H9 (cell line): ENCODE data around the gene PNMA5. TPM values are rescaled to one million over a fixed set of nuclear protein-coding genes. Genes with fewer than 3 reads are reported as not detected.

Experiments
- DNase-seq: peaks from one replicate; pipeline ENCODE4 v3.0.0-alpha.2; 2017
- H2AFZ ChIP-seq: one replicate; pipeline ENCODE4 v1.6.1; 2013; ENCODE audit warnings: mild to moderate bottlenecking, low read length, control low read depth, moderate library complexity
- H2AK5ac ChIP-seq: 2 replicates; pipeline ENCODE4 v1.6.1; 2013; ENCODE audit warnings: low read length, control low read depth, mixed read lengths; ENCODE audit not compliant: insufficient read length
- H2BK120ac ChIP-seq: one replicate; pipeline ENCODE4 v1.6.1; 2013; ENCODE audit warnings: low read depth, mild to moderate bottlenecking, low read length, control low read depth, inconsistent platforms; ENCODE audit not compliant: poor library complexity, severe bottlenecking
- H2BK12ac ChIP-seq: 2 replicates; pipeline ENCODE4 v1.6.1; 2013; ENCODE audit warnings: low read length, control low read depth, mixed read lengths, low read depth; ENCODE audit not compliant: insufficient read length
- H2BK15ac ChIP-seq: 2 replicates; pipeline ENCODE4 v1.6.1; 2013; ENCODE audit warnings: low read depth, low read length, control low read depth
- H2BK20ac ChIP-seq: one replicate; pipeline ENCODE4 v1.6.1; 2013; ENCODE audit warnings: low read depth, mild to moderate bottlenecking, low read length, control low read depth, inconsistent platforms; ENCODE audit not compliant: poor library complexity, severe bottlenecking
- H2BK5ac ChIP-seq: 2 replicates; pipeline ENCODE4 v1.6.1; 2013; ENCODE audit warnings: low read length, control low read depth, mixed read lengths; ENCODE audit not compliant: insufficient read length
- H3K14ac ChIP-seq: 2 replicates; pipeline ENCODE4 v1.6.1; 2013; ENCODE audit warnings: low read length, control low read depth; ENCODE audit not compliant: insufficient read depth
- H3K18ac ChIP-seq: 2 replicates; pipeline ENCODE4 v1.6.1; 2013; ENCODE audit warnings: low read depth, mild to moderate bottlenecking, mixed read lengths, low read length, control low read depth; ENCODE audit not compliant: insufficient read length
- H3K23ac ChIP-seq: 2 replicates; pipeline ENCODE4 v1.6.1; 2013; ENCODE audit warnings: low read length, control low read depth, mixed read lengths, low read depth; ENCODE audit not compliant: insufficient read length
- H3K23me2 ChIP-seq: 2 replicates; pipeline ENCODE4 v1.6.1; 2013; ENCODE audit warnings: low read depth, mild to moderate bottlenecking, mixed read lengths, low read length, control low read depth; ENCODE audit not compliant: insufficient read length, poor library complexity, severe bottlenecking
- H3K27ac ChIP-seq: 2 replicates; pipeline ENCODE4 v1.5.1; 2013; ENCODE audit warnings: low read length, control low read depth, mixed read lengths, low read depth; ENCODE audit not compliant: insufficient read length
- H3K27me3 ChIP-seq: 2 replicates; pipeline ENCODE4 v1.6.1; 2013; ENCODE audit warnings: low read length, control low read depth, inconsistent platforms; ENCODE audit not compliant: insufficient read depth
- H3K4ac ChIP-seq: 2 replicates; pipeline ENCODE4 v1.6.1; 2013; ENCODE audit warnings: low read depth, mild to moderate bottlenecking, control low read depth, inconsistent platforms, low read length, moderate library complexity
- H3K4me1 ChIP-seq: 2 replicates; pipeline ENCODE4 v1.6.1; 2013; ENCODE audit warnings: low read length, control low read depth, inconsistent platforms; ENCODE audit not compliant: insufficient read depth
- H3K4me2 ChIP-seq: 2 replicates; pipeline ENCODE4 v1.6.1; 2013; ENCODE audit warnings: low read length, control low read depth, mixed read lengths; ENCODE audit not compliant: insufficient read length, insufficient read depth
- H3K56ac ChIP-seq: 2 replicates; pipeline ENCODE4 v1.6.1; 2013; ENCODE audit warnings: low read depth, mild to moderate bottlenecking, mixed read lengths, low read length, control low read depth; ENCODE audit not compliant: insufficient read length
- H3K79me1 ChIP-seq: 2 replicates; pipeline ENCODE4 v1.6.1; 2013; ENCODE audit warnings: low read depth, mild to moderate bottlenecking, moderate library complexity, low read length, control low read depth, inconsistent platforms; ENCODE audit not compliant: insufficient read depth, poor library complexity, severe bottlenecking
- H3K79me2 ChIP-seq: 2 replicates; pipeline ENCODE4 v1.6.1; 2013; ENCODE audit warnings: low read length, control low read depth, inconsistent platforms; ENCODE audit not compliant: insufficient read depth
- H3K9ac ChIP-seq: 2 replicates; pipeline ENCODE4 v1.6.1; 2013; ENCODE audit warnings: low read length, control low read depth, mixed read lengths; ENCODE audit not compliant: insufficient read length; ENCODE audit errors: extremely low read depth
- H3K9me3 ChIP-seq: one replicate; pipeline ENCODE4 v1.6.1; 2013; ENCODE audit warnings: low read depth, low read length, inconsistent platforms; ENCODE audit not compliant: control insufficient read depth
- H3T11ph ChIP-seq: one replicate; pipeline ENCODE4 v1.6.1; 2013; ENCODE audit warnings: mild to moderate bottlenecking, low read length, control low read depth, inconsistent platforms
- H4K20me1 ChIP-seq: one replicate; pipeline ENCODE4 v1.6.1; 2013; ENCODE audit not compliant: control insufficient read depth, insufficient read length, insufficient read depth
- H4K5ac ChIP-seq: 2 replicates; pipeline ENCODE4 v1.6.1; 2013; ENCODE audit warnings: low read depth, mild to moderate bottlenecking, mixed read lengths, low read length, control low read depth; ENCODE audit not compliant: insufficient read length
- H4K8ac ChIP-seq: replicated peaks from 2 replicates; pipeline ENCODE4 v1.6.1; 2013; ENCODE audit warnings: low read length, control low read depth, mixed read lengths, low read depth; ENCODE audit not compliant: insufficient read length
- H4K91ac ChIP-seq: 2 replicates; pipeline ENCODE4 v1.6.1; 2013; ENCODE audit warnings: low read depth, mild to moderate bottlenecking, moderate library complexity, mixed read lengths, low read length, control low read depth; ENCODE audit not compliant: insufficient read length
- H3K27ac Mint-ChIP-seq, 3 experiments: 2 replicates in 2 of 3; 3 replicates in 1 of 3; pipeline ENCODE4 v1.8.0; 2020 to 2021; ENCODE audit warnings: mixed read lengths in 3 of 3, mild to moderate bottlenecking in 1 of 3, moderate library complexity in 1 of 3
- H3K27me3 Mint-ChIP-seq: 2 replicates; pipeline ENCODE4 v1.8.0; 2021; ENCODE audit warnings: low read depth, mild to moderate bottlenecking, moderate library complexity, mixed read lengths
- H3K36me3 Mint-ChIP-seq, 3 experiments: 2 replicates in 2 of 3; 3 replicates in 1 of 3; pipeline ENCODE4 v1.8.0; 2020 to 2021; ENCODE audit warnings: low read depth in 3 of 3, mixed read lengths in 3 of 3; ENCODE audit not compliant: insufficient read depth in 1 of 3
- H3K4me1 Mint-ChIP-seq, 2 experiments: 2 replicates each; pipeline ENCODE4 v1.8.0; 2020; ENCODE audit warnings: mixed read lengths in 2 of 2
- H3K4me3 Mint-ChIP-seq, 2 experiments: 2 replicates in 1 of 2; 3 replicates in 1 of 2; pipeline ENCODE4 v1.8.0; 2020 to 2021; ENCODE audit warnings: mild to moderate bottlenecking in 2 of 2, mixed read lengths in 2 of 2, moderate library complexity in 1 of 2
- H3K9me3 Mint-ChIP-seq, 2 experiments: 2 replicates in 1 of 2; 3 replicates in 1 of 2; pipeline ENCODE4 v1.8.0; 2020; ENCODE audit warnings: mild to moderate bottlenecking in 2 of 2, mixed read lengths in 2 of 2, moderate library complexity in 1 of 2
- CTCF ChIP-seq: fragments of 200-600 bp; sonication (generic); conservative IDR thresholded peaks from 3 replicates; pipeline ENCODE4 v1.8.0; 2021; ENCODE audit warnings: antibody characterized with exemption, mild to moderate bottlenecking
- WGBS: extraction: QIAGEN DNeasy Blood & Tissue Kit; methylation state at CpG from one replicate; pipeline ENCODE4 v1.1.7; 2013; ENCODE audit warnings: missing lambda C conversion rate, low lambda C conversion rate, mixed read lengths; ENCODE audit not compliant: insufficient read length; ENCODE audit errors: extremely low coverage; 5-methylcytosine and 5-hydroxymethylcytosine counted together
- total RNA-seq: library from RNA; stranded (reverse); gene quantifications from 2 replicates; pipeline ENCODE4 v1.2.1, GENCODE V29; 2021

PNMA5 gene
- total RNA-seq, 1 experiment from 2014 or later: not detected

- Histone ChIP-seq H3K56ac (no peak overlapping the region), H3K9ac (no peak overlapping the region), H3K27me3 (no peaks in the 10 kb centered on the region), H3K14ac (no peak overlapping the region), H4K5ac (no peak overlapping the region), H3K23ac (no peak overlapping the region), H3K4ac (no peak overlapping the region), H3K4me2 (peak overlapping the region; percentile 3), H4K91ac (no peak overlapping the region), H2BK120ac (no peak overlapping the region), H2BK12ac (no peak overlapping the region), H3T11ph (no peak overlapping the region), H2AFZ (no peak overlapping the region), H2BK5ac (no peak overlapping the region), H3K27ac (no peak overlapping the region), H3K4me1 (no peaks in the 10 kb centered on the region), H3K23me2 (no peaks in the 10 kb centered on the region), H2BK15ac (no peak overlapping the region), H3K9me3 (peaks cover 46% of the 10 kb centered on the region), H3K79me2 (no peaks in the 10 kb centered on the region), H2BK20ac (no peak overlapping the region), H4K8ac (no peak overlapping the region), H3K79me1 (no peaks in the 10 kb centered on the region), H3K18ac (no peak overlapping the region), H2AK5ac (no peak overlapping the region), H4K20me1 (no peaks in the 10 kb centered on the region)
- H3K27ac Mint-ChIP-seq: no peak overlapping the region; a peak in 1 of 7 replicates
- no CpG with 5 or more reads among the region's 11 CpGs for WGBS
- no peak for TF ChIP-seq CTCF
- peak overlapping the region; percentile 75 to 78 for H3K4me3 Mint-ChIP-seq
- H3K27me3 Mint-ChIP-seq: no peaks in the 10 kb centered on the region; the same call in 1 of the 2 replicates
- peaks cover 72 to 81% of the 10 kb centered on the region in 2 experiments for H3K9me3 Mint-ChIP-seq
- no peak for DNase-seq
- H3K36me3 Mint-ChIP-seq: peaks cover 0 to 17% (median 0%) of the 10 kb centered on the region in 3 experiments; a peak in 4 of 7 replicates
- H3K4me1 Mint-ChIP-seq: peaks cover 11 to 13% of the 10 kb centered on the region in 2 experiments
Measured at GRCh38 chrX:152942077-152942442, 51.9 kb downstream of the PNMA5 start.
